ENCODE measurements around the gene BICDL2. TPM values are rescaled to one million over a fixed set of nuclear protein-coding genes. Genes with fewer than 3 reads are reported as not detected.

BICDL2 gene
- total and polyA plus RNA-seq, 2 donors from 2014 or later, result 2.9 to 12.1 TPM

- H3K36me3 ChIP-seq (ENCODE audit: control insufficient read depth in 2 of 3, insufficient read depth in 3 of 3, low read length in 3 of 3), result no peaks in the 10 kb centered on the region
- no peak overlapping the region for H3K4me3 ChIP-seq (ENCODE audit: low read length in 3 of 3)
- H3K4me1 ChIP-seq (ENCODE audit: control insufficient read depth in 2 of 3, insufficient read depth in 2 of 3, low read depth in 1 of 3, low read length in 3 of 3), result no peaks in the 10 kb centered on the region
- no peak for TF ChIP-seq CTCF (IDR thresholded peaks at IDR 0.05; ENCODE audit: borderline replicate concordance, extremely low read depth, insufficient read depth)
- DNase-seq (peak in 2 of 5 donors; percentile 27 to 54), FAIRE-seq (no peak)
- intact Hi-C loops (cut with DNase I), result no loop called here
- H3K9ac ChIP-seq (ENCODE audit: low read length in 3 of 3), result no peak overlapping the region
- no peaks in the 10 kb centered on the region for H3K9me3 ChIP-seq (ENCODE audit: control insufficient read depth in 2 of 3, insufficient read depth in 1 of 3, low read length in 3 of 3)
- no peaks in the 10 kb centered on the region for H3K27me3 ChIP-seq (ENCODE audit: control insufficient read depth, insufficient read depth, low read length)
- H3K27ac ChIP-seq (ENCODE audit: low read depth in 2 of 2, low read length in 2 of 2), result no peak overlapping the region
These were observed 48.9 kb downstream of the BICDL2 start for GRCh38 chr16:2987833-2988232.

GRCh38 chr16:2987286-2987685 is 49.5 kb downstream of the BICDL2 start:
- DNase-seq (no peak), FAIRE-seq (no peak)

GRCh38 chr16:2986623-2987188 is 50.0 kb downstream of the BICDL2 start:
- no peak overlapping the region for H3K27ac ChIP-seq (ENCODE audit: low read depth in 2 of 2, low read length in 2 of 2)

More at GRCh38 chr16:2987286-2987685, 49.5 kb downstream of the BICDL2 start:
- H3K4me1 ChIP-seq (ENCODE audit: control insufficient read depth in 2 of 3, insufficient read depth in 2 of 3, low read depth in 1 of 3, low read length in 3 of 3), result no peaks in the 10 kb centered on the region
- TF ChIP-seq CTCF (IDR thresholded peaks at IDR 0.05; ENCODE audit: borderline replicate concordance, extremely low read depth, insufficient read depth), result no peak
- H3K9me3 ChIP-seq (ENCODE audit: control insufficient read depth in 2 of 3, insufficient read depth in 1 of 3, low read length in 3 of 3), result no peaks in the 10 kb centered on the region
- H3K27ac ChIP-seq (ENCODE audit: low read depth in 2 of 2, low read length in 2 of 2), result no peak overlapping the region
- H3K4me3 ChIP-seq (ENCODE audit: low read length in 3 of 3), result no peak overlapping the region
- H3K36me3 ChIP-seq (ENCODE audit: control insufficient read depth in 2 of 3, insufficient read depth in 3 of 3, low read length in 3 of 3), result no peaks in the 10 kb centered on the region
- no peaks in the 10 kb centered on the region for H3K27me3 ChIP-seq (ENCODE audit: control insufficient read depth, insufficient read depth, low read length)
- H3K9ac ChIP-seq (ENCODE audit: low read length in 3 of 3), result no peak overlapping the region
- intact Hi-C loops (cut with DNase I), result no loop called here

More at GRCh38 chr16:2986623-2987188, 50.0 kb downstream of the BICDL2 start:
- H3K9me3 ChIP-seq (ENCODE audit: control insufficient read depth in 2 of 3, insufficient read depth in 1 of 3, low read length in 3 of 3), result no peaks in the 10 kb centered on the region
- H3K36me3 ChIP-seq (ENCODE audit: control insufficient read depth in 2 of 3, insufficient read depth in 3 of 3, low read length in 3 of 3), result no peaks in the 10 kb centered on the region
- no peaks in the 10 kb centered on the region for H3K4me1 ChIP-seq (ENCODE audit: control insufficient read depth in 2 of 3, insufficient read depth in 2 of 3, low read depth in 1 of 3, low read length in 3 of 3)
- no peak for DNase-seq
- H3K9ac ChIP-seq (ENCODE audit: low read length in 3 of 3), result no peak overlapping the region
- intact Hi-C loops (cut with DNase I), result no loop called here
- no peak for TF ChIP-seq CTCF (IDR thresholded peaks at IDR 0.05; ENCODE audit: borderline replicate concordance, extremely low read depth, insufficient read depth)
- FAIRE-seq, result no peak
- no peak overlapping the region for H3K4me3 ChIP-seq (ENCODE audit: low read length in 3 of 3)
- H3K27me3 ChIP-seq (ENCODE audit: control insufficient read depth, insufficient read depth, low read length), result no peaks in the 10 kb centered on the region

Data from kidney (tissue), 14 donors.